IPS-20b (cell line): Measurements from ENCODE around the gene SGCD.

Experiments used
- H3K27ac ChIP-seq: one replicate; pipeline ENCODE4 v1.5.1; 2013; ENCODE audit warnings: low read length
- H3K27me3 ChIP-seq: 2 replicates; pipeline ENCODE4 v1.6.1; 2013; ENCODE audit warnings: mild to moderate bottlenecking, low read length, inconsistent platforms; ENCODE audit not compliant: insufficient read depth
- H3K36me3 ChIP-seq: 2 replicates; pipeline ENCODE4 v1.6.1; 2013; ENCODE audit warnings: low read depth, mild to moderate bottlenecking, inconsistent platforms, low read length, moderate library complexity; ENCODE audit not compliant: insufficient read depth
- H3K4me1 ChIP-seq: 2 replicates; pipeline ENCODE4 v1.6.1; 2013; ENCODE audit warnings: mild to moderate bottlenecking, control low read depth, inconsistent platforms, low read length, moderate library complexity; ENCODE audit not compliant: insufficient read depth
- H3K4me3 ChIP-seq: 2 replicates; pipeline ENCODE4 v1.5.1; 2013; ENCODE audit warnings: mild to moderate bottlenecking, low read length, inconsistent platforms
- H3K9ac ChIP-seq: 2 replicates; pipeline ENCODE4 v1.6.1; 2013; ENCODE audit warnings: low read depth, mild to moderate bottlenecking, inconsistent platforms, low read length, moderate library complexity
- H3K9me3 ChIP-seq: 2 replicates; pipeline ENCODE4 v1.6.1; 2013; ENCODE audit warnings: mild to moderate bottlenecking, low read depth, low read length, inconsistent platforms; ENCODE audit not compliant: insufficient read depth

The SGCD gene

DNA sequence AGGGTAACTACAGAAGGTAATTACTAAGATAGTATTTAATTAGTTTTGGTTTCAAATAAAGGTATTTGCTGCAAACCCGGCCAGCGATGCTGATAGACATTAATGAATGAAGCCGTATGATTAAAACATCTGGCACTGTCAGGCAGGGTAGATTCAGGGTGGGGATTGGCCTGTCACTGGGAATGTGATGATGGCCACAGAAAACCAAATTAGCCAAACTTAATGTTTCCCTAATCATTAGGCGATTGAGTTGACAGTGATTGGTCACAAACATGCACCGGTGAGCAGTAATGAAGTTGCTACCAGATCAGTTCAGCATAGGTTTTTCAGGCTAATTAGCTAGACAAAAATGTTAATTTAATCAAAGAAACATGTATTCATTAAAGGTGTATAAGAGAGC, 107.5 kb downstream of the SGCD start:
- Histone ChIP-seq H3K27me3 (no peaks in the 10 kb centered on the region), H3K9me3 (no peaks in the 10 kb centered on the region), H3K4me3 (no peak overlapping the region), H3K9ac (no peak overlapping the region), H3K36me3 (no peaks in the 10 kb centered on the region), H3K4me1 (no peaks in the 10 kb centered on the region), H3K27ac (no peak overlapping the region)

DNA sequence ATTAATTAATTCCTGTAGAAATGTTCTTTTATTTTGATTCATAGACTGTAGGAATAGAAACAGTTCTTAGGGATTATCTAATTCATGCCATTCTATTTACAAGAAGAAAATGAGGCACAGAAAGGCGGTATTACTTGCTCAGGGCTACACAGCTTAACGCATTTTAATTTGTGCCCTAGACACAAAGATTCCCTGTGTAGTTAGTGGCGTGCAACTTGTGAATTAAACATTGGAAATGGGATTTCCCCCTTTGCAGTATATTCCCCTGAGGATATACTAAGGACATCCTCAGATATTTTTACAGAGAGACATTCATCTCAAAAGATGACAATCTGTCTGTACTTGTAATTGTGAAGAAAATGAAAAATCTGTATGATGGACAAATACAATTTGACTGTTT, 108.1 kb downstream of the SGCD start:
- Histone ChIP-seq H3K36me3 (no peaks in the 10 kb centered on the region), H3K9me3 (no peaks in the 10 kb centered on the region), H3K4me3 (no peak overlapping the region), H3K27me3 (no peaks in the 10 kb centered on the region), H3K9ac (no peak overlapping the region), H3K27ac (no peak overlapping the region), H3K4me1 (no peaks in the 10 kb centered on the region)

DNA sequence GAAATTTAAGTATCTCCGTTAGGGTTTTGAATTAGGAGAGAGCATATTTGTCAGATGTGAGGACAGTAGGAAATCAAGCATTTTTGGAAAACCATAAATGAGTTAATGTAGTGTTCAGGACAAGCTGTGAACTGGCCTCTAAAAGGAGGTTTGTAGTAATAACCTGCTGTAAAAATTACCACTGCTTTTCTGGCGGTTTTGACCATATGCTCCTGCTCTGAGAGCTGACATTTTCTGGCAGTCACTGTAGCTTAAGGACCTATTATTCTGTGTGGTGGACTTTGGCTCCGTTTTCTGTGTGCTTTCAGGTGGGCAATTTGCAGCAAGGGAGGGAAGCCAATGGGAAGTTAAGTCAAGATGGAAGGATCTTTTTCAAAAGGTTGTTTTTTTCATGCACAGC, 111.1 kb downstream of the SGCD start:
- Histone ChIP-seq H3K27ac (no peak overlapping the region), H3K4me1 (no peaks in the 10 kb centered on the region), H3K4me3 (no peak overlapping the region), H3K27me3 (no peaks in the 10 kb centered on the region), H3K9ac (no peak overlapping the region), H3K9me3 (no peaks in the 10 kb centered on the region), H3K36me3 (no peaks in the 10 kb centered on the region)

DNA sequence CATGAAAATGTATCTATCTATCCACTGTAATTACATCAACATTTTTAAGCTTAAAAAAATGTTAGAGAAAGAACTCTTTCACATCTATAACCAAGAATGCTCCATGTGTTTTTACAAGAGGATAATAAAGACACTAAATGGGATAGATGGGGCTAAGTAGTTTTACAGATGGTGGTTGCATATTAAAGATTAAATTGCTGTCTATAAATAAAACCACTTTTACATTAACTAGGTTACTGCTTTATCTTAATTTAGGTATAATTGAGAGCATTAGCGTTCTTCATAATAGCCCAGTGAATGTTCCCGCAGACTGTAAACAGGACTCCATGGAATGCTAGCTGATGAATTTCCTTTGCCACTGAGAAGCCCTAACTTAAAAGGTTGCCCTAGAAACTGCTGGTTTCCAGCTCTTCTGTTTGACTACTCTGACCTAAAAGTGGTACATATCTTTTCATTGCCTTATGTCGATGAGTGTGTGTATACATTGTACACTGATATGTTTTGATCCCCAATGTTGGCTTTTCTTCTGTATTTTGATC, 117.9 kb downstream of the SGCD start:
- Histone ChIP-seq H3K9ac (no peak overlapping the region), H3K9me3 (no peaks in the 10 kb centered on the region), H3K27me3 (no peaks in the 10 kb centered on the region), H3K27ac (no peak overlapping the region), H3K4me3 (no peak overlapping the region), H3K4me1 (peaks cover 23% of the 10 kb centered on the region), H3K36me3 (no peaks in the 10 kb centered on the region)

DNA sequence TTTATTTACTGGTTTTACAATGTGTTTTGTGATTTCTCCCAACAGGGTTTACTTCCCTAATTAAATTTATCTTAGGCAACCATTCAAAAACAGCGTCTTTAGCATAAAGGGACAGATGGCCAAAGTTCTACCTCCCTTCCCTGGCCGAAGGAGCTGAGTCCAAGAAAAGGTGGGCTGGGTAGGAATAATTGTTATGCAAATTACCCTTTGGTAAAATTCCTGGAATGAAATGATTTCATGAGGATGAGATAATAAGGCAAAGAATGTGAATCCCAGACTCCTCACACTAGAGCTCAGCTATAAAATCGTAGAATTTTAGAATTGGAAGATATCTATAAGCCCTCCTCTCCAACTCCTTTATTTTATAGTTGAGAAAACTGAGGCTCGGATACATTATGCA, 119.6 kb downstream of the SGCD start:
- peaks cover 26% of the 10 kb centered on the region for H3K4me1 ChIP-seq

DNA sequence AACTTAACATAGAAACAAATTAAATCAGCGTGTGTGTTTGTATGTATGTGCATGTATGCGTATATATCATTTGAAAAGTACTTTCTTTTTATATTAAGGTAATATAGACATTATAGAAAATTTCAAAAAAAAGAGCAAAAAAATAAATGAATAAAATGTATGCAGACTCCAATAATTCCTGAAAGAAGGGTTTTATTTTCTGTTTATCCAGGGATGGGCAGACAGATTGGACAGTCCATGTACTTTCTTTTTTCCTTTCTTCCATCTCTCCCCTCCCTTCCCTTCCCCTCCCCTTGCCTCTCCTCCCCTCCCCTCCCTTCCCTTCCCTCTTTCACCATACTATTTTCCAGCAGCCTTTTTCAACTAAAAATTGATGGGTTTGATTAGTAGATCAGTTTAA, 123.8 kb downstream of the SGCD start:
- H3K4me3 ChIP-seq: no peak overlapping the region
- H3K9ac ChIP-seq: no peak overlapping the region
- no peaks in the 10 kb centered on the region for H3K9me3 ChIP-seq
- H3K27ac ChIP-seq: no peak overlapping the region
- no peaks in the 10 kb centered on the region for H3K27me3 ChIP-seq
- H3K4me1 ChIP-seq: peaks cover 9% of the 10 kb centered on the region
- H3K36me3 ChIP-seq: no peaks in the 10 kb centered on the region

More for the DNA sequence above, 119.6 kb downstream of the SGCD start:
- Histone ChIP-seq H3K9me3 (no peaks in the 10 kb centered on the region), H3K27ac (no peak overlapping the region), H3K36me3 (no peaks in the 10 kb centered on the region), H3K9ac (no peak overlapping the region), H3K27me3 (no peaks in the 10 kb centered on the region), H3K4me3 (no peak overlapping the region)

DNA sequence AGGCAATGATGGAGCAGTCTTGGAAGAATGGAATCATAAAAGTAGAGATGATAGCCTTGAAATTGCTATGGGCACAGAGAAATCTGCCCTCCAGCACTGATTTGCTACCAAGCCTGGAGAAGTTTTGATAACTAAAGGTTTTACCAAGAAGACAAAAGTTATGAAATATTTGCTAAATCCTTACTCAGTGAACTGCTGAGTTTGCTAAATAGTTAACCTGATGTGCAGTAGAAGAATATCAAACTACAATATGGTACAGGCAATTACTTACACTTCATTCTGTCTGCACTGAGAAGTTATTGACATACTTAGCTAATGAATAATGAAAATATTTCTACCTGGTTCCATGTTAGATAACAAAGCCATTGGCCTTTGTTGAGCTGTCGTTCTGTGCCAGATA, 124.5 kb downstream of the SGCD start:
- Histone ChIP-seq H3K9ac (no peak overlapping the region), H3K4me1 (peaks cover 3% of the 10 kb centered on the region; the same call in 1 of the 2 replicates), H3K27ac (no peak overlapping the region), H3K4me3 (no peak overlapping the region), H3K36me3 (no peaks in the 10 kb centered on the region), H3K9me3 (no peaks in the 10 kb centered on the region), H3K27me3 (no peaks in the 10 kb centered on the region)

DNA sequence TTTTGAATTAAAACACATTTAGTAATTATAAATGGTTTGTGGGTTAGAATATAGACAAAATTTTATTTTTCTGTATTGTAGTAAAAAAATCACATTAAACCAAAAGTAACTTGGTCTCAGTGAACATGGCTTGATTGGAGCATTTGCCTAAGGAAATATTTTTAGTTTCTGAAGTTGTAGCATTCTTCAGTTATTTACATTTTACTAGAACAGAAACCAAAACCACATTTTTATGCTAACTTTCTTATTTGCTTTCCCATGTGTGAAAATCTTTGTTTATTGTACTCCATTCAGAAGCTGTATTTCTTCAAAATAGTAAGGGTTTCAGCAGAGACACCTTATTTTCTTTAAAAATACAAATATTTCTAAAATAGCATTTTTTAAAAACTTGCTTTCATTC, 129.9 kb downstream of the SGCD start:
- no peaks in the 10 kb centered on the region for H3K9me3 ChIP-seq
- H3K36me3 ChIP-seq: no peaks in the 10 kb centered on the region
- H3K27ac ChIP-seq: no peak overlapping the region
- H3K9ac ChIP-seq: no peak overlapping the region
- no peaks in the 10 kb centered on the region for H3K27me3 ChIP-seq
- no peak overlapping the region for H3K4me3 ChIP-seq
- no peaks in the 10 kb centered on the region for H3K4me1 ChIP-seq

DNA sequence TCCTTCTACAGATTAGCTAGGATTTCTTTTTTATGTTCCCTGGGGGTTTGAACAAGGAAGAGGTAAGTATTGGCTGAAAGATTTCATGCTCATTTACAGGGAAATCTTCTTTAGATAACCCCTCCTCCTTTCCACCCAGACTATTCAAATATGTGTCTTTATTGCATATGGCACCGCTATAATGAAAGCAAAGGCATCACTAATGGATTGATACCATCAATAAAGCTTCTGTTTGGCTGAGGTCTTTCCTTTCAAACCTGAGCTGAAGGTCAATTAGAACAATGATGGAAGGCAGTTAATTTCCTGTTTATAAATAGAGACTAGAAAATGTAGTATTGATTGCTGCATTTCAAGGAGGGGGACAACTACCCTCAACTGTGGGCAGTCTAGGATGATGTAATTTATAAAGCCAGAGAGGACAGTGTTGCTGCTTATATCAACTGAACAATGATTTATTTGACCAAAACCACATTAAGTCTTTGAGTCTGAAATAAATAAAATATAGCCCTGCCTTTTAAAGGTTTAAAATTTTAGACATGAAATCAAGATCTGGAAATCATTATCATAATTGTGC, 132.9 kb downstream of the SGCD start:
- no peak overlapping the region for H3K27ac ChIP-seq
- H3K4me1 ChIP-seq: no peaks in the 10 kb centered on the region
- no peaks in the 10 kb centered on the region for H3K27me3 ChIP-seq
- H3K4me3 ChIP-seq: no peak overlapping the region
- no peaks in the 10 kb centered on the region for H3K9me3 ChIP-seq
- no peaks in the 10 kb centered on the region for H3K36me3 ChIP-seq
- no peak overlapping the region for H3K9ac ChIP-seq

DNA sequence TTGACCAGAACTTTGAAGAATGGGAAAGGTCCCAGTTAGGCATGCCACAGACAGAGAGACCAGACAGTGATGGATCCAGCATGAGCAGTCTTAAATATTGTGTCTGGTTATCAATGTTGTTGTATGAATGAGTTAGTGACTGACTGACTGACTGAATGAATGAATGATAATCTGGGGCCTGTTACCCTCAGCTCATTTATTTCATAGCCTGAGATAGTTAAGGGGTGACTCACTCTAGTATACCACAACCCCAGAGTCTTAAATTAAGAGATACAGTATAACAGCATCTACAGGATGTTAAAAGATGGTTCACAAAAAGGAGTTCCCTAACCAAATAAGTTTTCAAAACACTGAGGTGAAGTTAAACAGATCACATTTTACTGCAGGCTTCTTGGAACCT, 133.5 kb downstream of the SGCD start:
- Histone ChIP-seq H3K4me3 (no peak overlapping the region), H3K36me3 (no peaks in the 10 kb centered on the region), H3K9ac (no peak overlapping the region), H3K4me1 (no peaks in the 10 kb centered on the region), H3K27me3 (no peaks in the 10 kb centered on the region), H3K27ac (no peak overlapping the region), H3K9me3 (no peaks in the 10 kb centered on the region)

DNA sequence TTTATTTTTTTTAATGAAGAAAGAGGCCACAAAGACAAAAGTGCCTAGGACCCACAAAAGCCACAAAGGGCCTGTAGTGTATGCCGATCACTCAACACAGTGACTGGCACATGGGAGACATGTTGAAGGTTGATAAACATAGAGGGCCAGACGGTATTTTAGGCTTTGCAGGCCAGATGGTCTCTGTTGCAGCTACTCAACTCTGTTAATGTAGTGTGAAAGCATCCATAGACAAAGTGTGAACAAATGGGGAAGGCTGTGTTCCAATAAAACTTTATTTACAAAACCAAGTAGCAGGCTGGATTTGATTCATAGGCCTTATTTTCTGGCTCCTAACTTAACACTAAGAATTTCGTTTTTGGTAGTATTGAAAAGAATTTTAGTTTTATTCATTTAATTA, 139.9 kb downstream of the SGCD start:
- Histone ChIP-seq H3K27me3 (no peaks in the 10 kb centered on the region), H3K4me1 (no peaks in the 10 kb centered on the region)

DNA sequence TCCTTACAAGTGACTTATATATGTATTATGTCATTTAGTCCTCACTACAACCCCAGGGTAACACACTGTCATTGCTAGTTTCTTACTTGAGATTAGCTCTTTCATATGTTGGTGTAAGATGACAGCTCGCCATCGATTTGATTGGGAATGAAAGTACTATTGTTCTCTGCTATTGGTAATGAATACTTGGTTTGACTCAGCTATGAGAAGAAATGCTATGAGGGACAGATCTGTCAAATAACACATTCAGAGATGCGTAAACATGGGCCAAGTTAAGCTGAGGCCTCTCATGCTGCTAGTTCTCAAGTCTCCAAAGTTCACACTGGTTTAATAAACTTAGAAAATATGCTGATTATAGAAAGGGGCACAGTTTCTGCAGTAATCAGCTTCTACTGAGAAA, 142.7 kb downstream of the SGCD start:
- Histone ChIP-seq H3K4me3 (no peak overlapping the region), H3K27ac (no peak overlapping the region), H3K9ac (no peak overlapping the region), H3K4me1 (0 out of 2 replicates have a peak, but pooled peaks cover 3% of the 10 kb centered on the region), H3K36me3 (no peaks in the 10 kb centered on the region), H3K9me3 (no peaks in the 10 kb centered on the region), H3K27me3 (no peaks in the 10 kb centered on the region)

More for the DNA sequence above, 139.9 kb downstream of the SGCD start:
- Histone ChIP-seq H3K9ac (no peak overlapping the region), H3K36me3 (no peaks in the 10 kb centered on the region), H3K4me3 (no peak overlapping the region), H3K9me3 (no peaks in the 10 kb centered on the region), H3K27ac (no peak overlapping the region)
